GM21529 (cell line): ENCODE data around the gene FANCD2.
"Not testable (repeated sequence)": the region's sequence is repeated elsewhere in the genome, so short reads cannot be mapped to it uniquely, and the experiment has no call there.

ENCODE experiments used
- ATAC-seq: cut with Tn5 transposase; IDR thresholded peaks from one replicate; pipeline ENCODE4 v1.9.1; 2021; ENCODE audit not compliant: unreplicated experiment

Gene FANCD2

DNA sequence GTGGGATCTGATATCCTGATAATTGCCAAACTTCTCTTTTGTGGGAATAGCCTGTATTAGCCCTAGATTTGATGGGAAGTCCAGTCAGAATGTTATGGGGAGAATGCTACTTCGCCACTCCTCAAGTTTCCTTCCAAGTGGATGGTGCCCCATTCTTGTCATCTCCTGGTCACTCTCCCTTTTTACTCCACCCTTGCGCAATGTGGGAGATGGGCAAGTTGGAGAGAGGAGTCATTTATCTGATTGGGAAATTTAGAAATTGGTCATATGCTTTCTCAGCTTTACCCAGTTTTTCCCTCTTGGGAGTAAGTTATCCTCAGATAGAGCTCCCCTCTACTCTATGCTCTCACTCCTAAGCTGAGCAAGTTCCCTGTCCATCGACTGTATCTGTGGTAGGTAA is 67.4 kb downstream of the FANCD2 start:
- ATAC-seq: no peak

DNA sequence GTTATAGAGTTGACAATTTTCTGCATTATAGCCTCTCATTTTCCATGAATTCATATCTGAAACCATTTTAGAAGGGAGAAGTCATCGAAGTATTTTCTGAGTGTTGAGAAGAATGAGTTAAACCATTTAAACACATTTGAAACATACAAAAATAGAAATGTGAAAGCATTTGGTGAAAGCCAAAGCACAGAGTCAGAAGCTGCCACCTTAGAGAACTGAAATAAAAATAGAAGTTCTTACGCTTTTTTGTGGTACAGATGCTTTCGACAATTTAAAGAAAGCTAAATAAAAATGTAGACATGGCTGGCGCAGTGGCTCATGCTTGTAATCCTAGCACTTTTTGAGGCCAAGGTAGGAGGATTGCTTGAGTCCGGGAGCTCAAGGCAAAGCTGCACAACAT is 72.8 kb downstream of the FANCD2 start:
- no peak for ATAC-seq

DNA sequence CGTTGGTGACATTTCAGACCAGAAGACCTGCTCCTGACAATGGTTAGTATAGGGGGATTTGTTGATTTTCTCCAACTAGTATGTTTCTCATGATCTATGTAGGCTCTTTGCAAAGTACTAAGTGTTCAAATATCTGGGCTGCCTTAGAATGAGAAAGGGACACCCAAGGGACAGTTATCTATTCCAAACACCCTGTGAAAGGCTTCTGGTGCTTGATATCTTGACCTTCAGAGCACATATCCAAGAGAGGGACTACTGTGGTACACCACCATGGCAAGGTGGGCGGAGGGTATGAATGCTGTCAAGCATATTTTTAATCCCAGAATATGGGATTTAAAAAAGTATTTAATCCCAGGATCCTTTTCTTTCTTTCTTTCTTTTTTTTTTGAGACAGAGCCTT is 80.7 kb downstream of the FANCD2 start:
- no peak for ATAC-seq

GRCh38 chr3:10108091-10108490 is 81.9 kb downstream of the FANCD2 start, which contains the start of gene FANCD2OS:
TSS of gene FANCD2OS (minus strand) at chr3:10108255. CDS start at chr3:10104774, 3,481 bp downstream.
- ATAC-seq: no peak

- peak; percentile 98 for ATAC-seq
These were observed 89.3 kb downstream of the FANCD2 start, which contains the start of gene BRK1 for GRCh38 chr3:10115326-10116137. TSS of gene BRK1 (plus strand) at chr3:10115675. CDS start at chr3:10115702, 27 bp downstream.

GRCh38 chr3:10116138-10116460 is 89.9 kb downstream of the FANCD2 start:
- ATAC-seq: peak; percentile 7

DNA sequence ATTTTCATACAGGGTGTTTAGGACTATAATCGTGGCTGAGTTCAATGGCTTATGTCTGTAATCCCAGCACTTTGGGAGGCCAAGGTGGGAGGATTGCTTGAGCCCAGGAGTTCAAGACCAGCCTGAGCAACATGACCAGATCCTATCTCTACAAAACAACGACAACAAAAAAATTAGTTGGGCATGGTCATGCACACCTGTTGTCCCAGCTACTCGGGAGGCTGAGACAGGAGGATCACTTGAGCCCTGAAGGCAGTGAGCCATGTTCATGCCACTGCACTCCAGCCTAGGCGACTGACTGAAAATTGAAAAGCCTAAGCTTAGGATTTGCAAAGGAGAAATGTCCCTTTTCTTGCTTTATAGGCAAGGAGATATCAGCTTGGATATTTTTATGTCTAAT is 90.7 kb downstream of the FANCD2 start:
- no peak for ATAC-seq

DNA sequence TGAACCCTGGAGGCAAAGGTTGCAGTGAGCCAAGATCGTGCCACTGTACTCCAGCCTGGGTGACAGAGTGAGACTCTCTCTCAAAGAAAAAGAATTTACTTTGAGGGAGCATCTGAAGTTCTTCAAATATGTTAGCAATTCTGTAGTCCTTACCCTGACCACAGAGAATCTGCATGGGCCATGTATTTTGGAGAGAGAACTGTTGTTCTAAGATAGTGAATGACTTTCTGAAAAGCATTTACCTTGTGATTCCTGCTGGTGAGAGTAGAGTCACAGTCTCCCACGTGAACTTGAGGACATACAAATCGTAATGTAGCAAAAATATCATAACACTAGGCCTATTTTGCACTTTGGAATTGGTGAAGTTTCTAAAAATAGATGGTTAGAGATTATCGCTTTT is 93.1 kb downstream of the FANCD2 start:
- no peak for ATAC-seq

DNA sequence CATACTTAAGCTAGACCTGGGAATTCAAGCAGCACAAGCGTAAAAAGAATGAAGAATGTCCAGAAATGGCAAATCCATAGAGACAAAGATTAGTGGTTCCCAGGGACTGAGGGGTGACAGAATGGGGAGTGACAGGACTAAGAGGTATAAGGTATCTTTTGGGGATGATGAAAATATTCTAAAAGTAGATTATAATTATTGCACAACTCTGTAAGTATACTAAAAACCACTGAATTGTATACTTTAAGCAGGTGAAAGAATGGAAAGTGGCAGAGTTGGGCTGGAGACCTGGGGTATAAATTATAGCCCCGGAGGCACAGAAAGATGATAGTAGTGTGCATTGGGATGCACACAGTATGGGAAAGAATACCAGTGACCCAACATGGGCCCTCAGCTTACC is 94.8 kb downstream of the FANCD2 start:
- no peak for ATAC-seq

DNA sequence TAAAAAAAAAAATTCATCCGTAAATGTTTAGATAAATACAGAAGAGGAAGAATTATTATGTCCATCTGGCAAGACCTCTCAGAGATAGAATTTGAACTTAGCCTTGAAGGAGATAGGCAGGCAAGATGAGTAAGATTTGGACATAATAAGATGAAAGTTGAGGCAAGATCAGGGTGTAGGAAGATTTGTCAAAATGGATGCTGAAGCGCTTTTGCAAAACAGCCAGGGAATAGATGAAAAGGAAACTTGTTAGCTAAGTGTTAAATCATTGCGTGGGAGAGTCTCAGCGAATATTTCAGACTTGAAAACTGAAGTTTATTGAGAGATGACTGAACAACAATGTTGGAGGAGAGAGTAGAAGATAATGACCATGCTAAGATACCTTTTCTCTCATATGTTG is 96.5 kb downstream of the FANCD2 start:
- ATAC-seq: no peak

- not testable (repeated sequence) for ATAC-seq
These were observed 109.6 kb downstream of the FANCD2 start for GRCh38 chr3:10135872-10136271.

DNA sequence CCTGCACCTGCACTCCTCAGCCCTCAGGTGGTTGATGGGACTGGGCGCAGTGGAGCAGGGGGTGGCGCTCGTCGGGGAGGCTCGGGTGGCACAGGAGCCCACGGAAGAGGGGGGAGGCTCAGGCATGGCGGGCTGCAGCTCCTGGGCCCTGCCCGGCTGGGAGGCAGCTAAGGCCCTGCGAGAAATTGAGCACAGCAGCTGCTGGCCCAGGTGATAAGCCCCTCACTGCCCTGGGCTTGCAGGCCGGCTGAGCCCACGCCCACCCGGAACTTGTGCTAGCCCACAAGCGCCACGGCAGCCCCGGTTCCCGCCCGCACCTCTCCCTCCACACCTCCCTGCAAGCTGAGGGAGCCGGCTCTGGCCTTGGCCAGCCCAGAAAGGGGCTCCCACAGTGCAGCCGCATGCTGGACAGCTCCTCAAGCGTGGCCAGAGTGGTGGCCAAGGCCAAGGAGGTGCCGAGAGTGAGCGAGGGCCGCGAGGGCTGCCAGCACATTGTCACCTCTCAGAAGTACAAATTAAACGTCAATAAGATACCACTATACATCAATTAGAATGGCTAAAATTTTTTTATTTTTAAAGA is 110.3 kb downstream of the FANCD2 start:
- ATAC-seq: no peak

GRCh38 chr3:10137178-10137577 is 110.9 kb downstream of the FANCD2 start:
- ATAC-seq: no peak

- ATAC-seq: no peak
These were observed 114.8 kb downstream of the FANCD2 start for GRCh38 chr3:10140996-10141546.

DNA sequence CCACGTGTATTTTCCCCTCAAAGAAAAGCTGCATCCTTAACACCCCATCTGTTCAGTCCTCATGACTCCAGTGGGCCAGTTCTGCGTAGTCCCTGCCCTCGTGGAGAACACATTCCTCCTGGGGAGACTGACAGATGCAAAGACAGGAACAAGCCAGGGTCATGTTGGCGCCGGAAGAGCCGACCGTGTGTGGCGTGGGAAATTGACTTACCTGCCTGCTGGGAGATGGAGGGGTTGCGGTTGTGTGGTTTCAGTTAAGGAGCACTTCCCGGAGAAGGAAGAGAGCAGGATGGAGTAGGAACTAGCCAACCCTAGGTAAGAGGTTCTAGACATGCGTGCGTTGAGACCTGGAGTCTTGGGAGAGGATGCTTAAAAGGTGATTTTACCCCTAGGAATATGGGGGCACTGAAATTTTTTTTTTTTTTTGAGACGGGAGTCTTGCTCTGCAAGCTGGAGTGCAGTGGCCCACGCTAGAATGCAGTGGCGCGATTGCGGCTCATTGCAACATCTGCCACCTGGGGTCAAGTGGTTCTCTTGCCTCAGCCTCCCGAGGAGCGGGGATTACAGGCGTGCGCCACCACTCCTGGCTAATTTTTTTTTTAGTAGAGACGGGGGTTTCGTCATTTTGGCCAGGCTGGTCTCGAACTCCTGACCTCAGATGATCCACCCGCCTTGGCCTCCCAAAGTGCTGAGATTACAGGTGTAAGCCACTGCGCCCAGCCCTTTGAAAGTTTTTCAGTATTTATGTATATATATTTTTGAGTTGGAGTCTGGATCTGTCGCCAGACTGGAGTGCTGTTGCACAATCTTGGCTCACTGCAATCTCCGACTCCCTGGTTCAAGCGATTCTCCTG is 116.7 kb downstream of the FANCD2 start:
- no peak for ATAC-seq

GRCh38 chr3:10145685-10146084 is 119.4 kb downstream of the FANCD2 start:
- no peak for ATAC-seq

- ATAC-seq: no peak
These were observed 123.0 kb downstream of the FANCD2 start for GRCh38 chr3:10149226-10149625.

GRCh38 chr3:10150987-10151386 is 124.8 kb downstream of the FANCD2 start:
- ATAC-seq: no peak
